Measurements from ENCODE around the gene FGFR4. TPM values are rescaled to one million over a fixed set of nuclear protein-coding genes. Genes with fewer than 3 reads are reported as not detected.

Gene FGFR4
- total RNA-seq, 3 donors from 2014 or later (not counting 1 experiment from before 2014, with no cell fraction given): 0.72 to 1.5 (median 1.3) TPM

GRCh38 chr5:177130211-177131018 lies 43.7 kb downstream of the FGFR4 start:
- no peaks in the 10 kb centered on the region for H3K9me3 ChIP-seq (ENCODE audit: control insufficient read depth, insufficient read depth, low read length)
- no peaks in the 10 kb centered on the region for H3K9me3 Mint-ChIP-seq
- WGBS (ENCODE audit: insufficient coverage): 86% methylated on average over 5 of the region's 5 CpGs
- H3K4me3 Mint-ChIP-seq: peak overlapping the region; percentile 79
- intact Hi-C loops (cut with micrococcal nuclease): no loop called here
- peak overlapping the region in 1 of 2 donors; percentile 72 for H3K27ac Mint-ChIP-seq
- DNase-seq (peak in 1 of 2 donors; percentile 10), ATAC-seq (no peak)
- H3K27me3 ChIP-seq (ENCODE audit: control insufficient read depth, insufficient read depth, low read length): no peaks in the 10 kb centered on the region
- H3K27ac ChIP-seq (ENCODE audit: low read length): no peak overlapping the region
- no peak for TF ChIP-seq CTCF (IDR thresholded peaks at IDR 0.05)
- peaks cover 4% of the 10 kb centered on the region for H3K36me3 ChIP-seq (ENCODE audit: control insufficient read depth, insufficient read depth, low read length)
- peaks cover 20% of the 10 kb centered on the region for H3K4me1 ChIP-seq (ENCODE audit: control insufficient read depth, insufficient read depth, low read length)
- H3K27me3 Mint-ChIP-seq (ENCODE audit: low read depth in 2 of 2): no peaks in the 10 kb centered on the region
- peaks cover 4% of the 10 kb centered on the region for H3K36me3 Mint-ChIP-seq
- H3K4me3 ChIP-seq (ENCODE audit: low read length): no peak overlapping the region
- peaks cover 12 to 34% of the 10 kb centered on the region in 2 donors for H3K4me1 Mint-ChIP-seq

DNA sequence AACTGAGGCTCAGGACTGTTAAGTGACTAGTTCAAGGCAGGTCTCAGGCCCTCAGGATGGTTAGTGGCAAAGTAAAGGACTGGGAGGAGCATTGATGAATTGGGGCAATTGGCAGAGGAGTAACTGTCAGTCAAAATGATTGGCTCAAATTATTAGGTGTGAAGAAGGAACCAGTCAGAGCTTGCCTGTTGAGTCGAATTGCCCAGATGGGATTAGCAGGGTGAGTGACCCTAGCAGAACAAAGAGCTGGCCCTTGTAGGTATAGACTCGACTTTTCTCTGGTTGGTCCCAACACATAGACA lies 44.3 kb downstream of the FGFR4 start:
- peaks cover 16 to 38% of the 10 kb centered on the region in 2 donors for H3K4me1 Mint-ChIP-seq

GRCh38 chr5:177131352-177132135 lies 44.8 kb downstream of the FGFR4 start:
- peaks cover 25% of the 10 kb centered on the region for H3K4me1 ChIP-seq (ENCODE audit: control insufficient read depth, insufficient read depth, low read length)
- Mint-ChIP-seq H3K27me3 (ENCODE audit: low read depth in 2 of 2) (no peaks in the 10 kb centered on the region), H3K4me1 (peaks cover 21 to 38% of the 10 kb centered on the region in 2 donors), H3K27ac (peak overlapping the region; percentile 72 to 86), H3K9me3 (no peaks in the 10 kb centered on the region), H3K4me3 (peak overlapping the region; percentile 79), H3K36me3 (peaks cover 8% of the 10 kb centered on the region)
- no peaks in the 10 kb centered on the region for H3K9me3 ChIP-seq (ENCODE audit: control insufficient read depth, insufficient read depth, low read length)
- peaks cover 15% of the 10 kb centered on the region for H3K36me3 ChIP-seq (ENCODE audit: control insufficient read depth, insufficient read depth, low read length)
- ATAC-seq: no peak
- H3K4me3 ChIP-seq (ENCODE audit: low read length): no peak overlapping the region
- 96% methylated on average over 31 of the region's 31 CpGs for WGBS (ENCODE audit: insufficient coverage)
- intact Hi-C loops (cut with micrococcal nuclease): no loop called here
- H3K27ac ChIP-seq (ENCODE audit: low read length): no peak overlapping the region
- TF ChIP-seq CTCF (IDR thresholded peaks at IDR 0.05): no peak
- DNase-seq: peak in 1 of 2 donors; percentile 32
- no peaks in the 10 kb centered on the region for H3K27me3 ChIP-seq (ENCODE audit: control insufficient read depth, insufficient read depth, low read length)

More for the DNA sequence above, 44.3 kb downstream of the FGFR4 start:
- no peak for TF ChIP-seq CTCF (IDR thresholded peaks at IDR 0.05)
- Mint-ChIP-seq H3K36me3 (peaks cover 8% of the 10 kb centered on the region), H3K4me3 (peak overlapping the region; percentile 79), H3K27me3 (ENCODE audit: low read depth in 2 of 2) (no peaks in the 10 kb centered on the region), H3K27ac (peak overlapping the region; percentile 72 to 86), H3K9me3 (no peaks in the 10 kb centered on the region)
- WGBS (ENCODE audit: insufficient coverage): 83% methylated on average over 2 of the region's 2 CpGs
- Histone ChIP-seq H3K4me3 (ENCODE audit: low read length) (no peak overlapping the region), H3K9me3 (ENCODE audit: control insufficient read depth, insufficient read depth, low read length) (no peaks in the 10 kb centered on the region), H3K27me3 (ENCODE audit: control insufficient read depth, insufficient read depth, low read length) (no peaks in the 10 kb centered on the region), H3K36me3 (ENCODE audit: control insufficient read depth, insufficient read depth, low read length) (peaks cover 10% of the 10 kb centered on the region), H3K27ac (ENCODE audit: low read length) (no peak overlapping the region), H3K4me1 (ENCODE audit: control insufficient read depth, insufficient read depth, low read length) (peaks cover 23% of the 10 kb centered on the region)
- no peak for ATAC-seq
- no peak for DNase-seq
- intact Hi-C loops (cut with micrococcal nuclease): no loop called here

All from natural killer cell (primary cell).